HG03520 (cell line): Measurements from ENCODE around the gene STAT3.
A peak's percentile ranks its signal among the peaks of the same experiment; 100 is the strongest.

Source experiments
- ATAC-seq: cut with Tn5 transposase; IDR thresholded peaks from one replicate; pipeline ENCODE4 v1.9.1; 2021; ENCODE audit warnings: mild to moderate bottlenecking, moderate library complexity; ENCODE audit not compliant: unreplicated experiment

The STAT3 gene

GRCh38 chr17:42354956-42355843 is 33.0 kb downstream of the STAT3 start:
- ATAC-seq: no peak

GRCh38 chr17:42348104-42348503 is 40.1 kb downstream of the STAT3 start:
- ATAC-seq: no peak

- no peak for ATAC-seq
Measured at GRCh38 chr17:42347606-42348005, 40.6 kb downstream of the STAT3 start.

GRCh38 chr17:42347198-42347597 is 41.0 kb downstream of the STAT3 start:
- ATAC-seq: no peak

- no peak for ATAC-seq
Measured at GRCh38 chr17:42346481-42346880, 41.8 kb downstream of the STAT3 start.

GRCh38 chr17:42345396-42346073 is 42.7 kb downstream of the STAT3 start:
- ATAC-seq: no peak

GRCh38 chr17:42342242-42343008 is 45.8 kb downstream of the STAT3 start:
- no peak for ATAC-seq

- ATAC-seq: no peak
Measured at GRCh38 chr17:42341568-42341967, 46.7 kb downstream of the STAT3 start.

GRCh38 chr17:42340691-42341127 is 47.5 kb downstream of the STAT3 start:
- ATAC-seq: no peak

- ATAC-seq: no peak
Measured at GRCh38 chr17:42339221-42339620, 49.0 kb downstream of the STAT3 start.

GRCh38 chr17:42338427-42338985 is 49.7 kb downstream of the STAT3 start:
- no peak for ATAC-seq

GRCh38 chr17:42337442-42337841 is 50.8 kb downstream of the STAT3 start:
- peak; percentile 57 for ATAC-seq

GRCh38 chr17:42334677-42335076 is 53.6 kb downstream of the STAT3 start:
- no peak for ATAC-seq

GRCh38 chr17:42333053-42333452 is 55.2 kb downstream of the STAT3 start:
- no peak for ATAC-seq

GRCh38 chr17:42329025-42329976 is 58.9 kb downstream of the STAT3 start:
- ATAC-seq: no peak

- no peak for ATAC-seq
Measured at GRCh38 chr17:42325026-42325425, 63.2 kb downstream of the STAT3 start.

- no peak for ATAC-seq
Measured at GRCh38 chr17:42323268-42323773, 64.9 kb downstream of the STAT3 start.

- no peak for ATAC-seq
Measured at GRCh38 chr17:42322382-42323267, 65.6 kb downstream of the STAT3 start.

- ATAC-seq: no peak
Measured at GRCh38 chr17:42321555-42321954, 66.7 kb downstream of the STAT3 start.
